HepG2 (cell line): ENCODE measurements around the gene VAMP5. TPM values are rescaled to one million over a fixed set of nuclear protein-coding genes. Genes with fewer than 3 reads are reported as not detected.
A peak's percentile ranks its signal among the peaks of the same experiment; 100 is the strongest.

Experiments used
- ASH2L ChIP-seq: fragments of 300-600, 200-600 bp; sonication (generic); IDR thresholded peaks from 2 replicates; pipeline ENCODE4 v1.7.0; 2017; ENCODE audit warnings: low read depth, mild to moderate bottlenecking, moderate library complexity, mixed read lengths, low read length; ENCODE audit not compliant: insufficient read length
- GRHL1 ChIP-seq: sonication (generic); formaldehyde crosslinking; conservative IDR thresholded peaks from 2 replicates; pipeline ENCODE4 v1.8.0; 2022; ENCODE audit warnings: missing genetic modification reagents
- KMT2B ChIP-seq: IDR thresholded peaks from 2 replicates; pipeline ENCODE4 v1.6.1; 2016; ENCODE audit warnings: missing genetic modification reagents, missing compliant biosample characterization
- MLLT10 ChIP-seq: sonication (generic); formaldehyde crosslinking; IDR thresholded peaks from 2 replicates; pipeline ENCODE4 v1.4.0; 2020; ENCODE audit warnings: missing genetic modification reagents
- PBX3 ChIP-seq: sonication (generic); formaldehyde crosslinking; IDR thresholded peaks from 2 replicates; pipeline ENCODE4 v1.8.1; 2023; ENCODE audit warnings: missing genetic modification reagents, inconsistent platforms, borderline replicate concordance
- SIX4 ChIP-seq: sonication (generic); formaldehyde crosslinking; IDR thresholded peaks from 2 replicates; pipeline ENCODE4 v1.4.0; 2020; ENCODE audit warnings: missing genetic modification reagents
- SNAPC4 ChIP-seq: sonication (generic); formaldehyde crosslinking; IDR thresholded peaks from 2 replicates; pipeline ENCODE4 v1.4.0; 2020; ENCODE audit warnings: mild to moderate bottlenecking, missing genetic modification reagents
- TFE3 ChIP-seq: IDR thresholded peaks from 2 replicates; pipeline ENCODE4 v1.6.1; 2016
- ZNF33B ChIP-seq: sonication (generic); formaldehyde crosslinking; IDR thresholded peaks from 2 replicates; pipeline ENCODE4 v1.5.1; 2020; ENCODE audit warnings: mild to moderate bottlenecking, missing genetic modification reagents
- ZNF496 ChIP-seq: sonication (generic); formaldehyde crosslinking; IDR thresholded peaks from 2 replicates; pipeline ENCODE4 v1.8.1; 2023; ENCODE audit warnings: mild to moderate bottlenecking, moderate library complexity, missing genetic modification reagents; ENCODE audit not compliant: insufficient replicate concordance
- ZNF607 ChIP-seq: sonication (generic); formaldehyde crosslinking; IDR thresholded peaks from 2 replicates; pipeline ENCODE4 v1.5.1; 2020; ENCODE audit warnings: missing genetic modification reagents, mild to moderate bottlenecking, borderline replicate concordance
- ZXDC ChIP-seq: sonication (generic); formaldehyde crosslinking; IDR thresholded peaks from 2 replicates; pipeline ENCODE4 v1.5.0; 2020; ENCODE audit warnings: mild to moderate bottlenecking, missing genetic modification reagents
- polyA plus RNA-seq, 8 experiments: library from polyadenylated mRNA; depleted of rRNA in 3 of 8; stranded (reverse) in 7 of 8; unstranded in 1 of 8; fragments of >200 nt; fragmentation: Illumina TruSeq in 4 of 8; extraction: Trizol in 4 of 8; gene quantifications; 2 replicates each; pipeline versions ENCODE4 v1.2.1 to v1.2.3, GENCODE V29; 2011 to 2016; ENCODE audit warnings: low read depth in 4 of 8, missing spikeins in 1 of 8, mixed read lengths in 1 of 8; ENCODE audit not compliant: insufficient read depth in 1 of 8
- total RNA-seq, 5 experiments: library from RNA; depleted of rRNA; stranded (reverse); fragments of >200 nt; fragmentation: Illumina TruSeq; extraction: Trizol; gene quantifications; 2 replicates each; pipeline ENCODE4 v1.2.3, GENCODE V29; 2016; ENCODE audit warnings: low read depth in 1 of 5

The VAMP5 gene
- total and polyA plus RNA-seq, 2 of the 13 experiments (the other 11 are each of a cell fraction or from before 2014, with no cell fraction given), result 7.2 to 56.7 TPM

- TF ChIP-seq SNAPC4 (CRISPR knock-in tag), result peak; percentile 88; the same call in 1 of the 2 replicates
- TF ChIP-seq GRHL1 (CRISPR knock-in tag), result no peak
- no peak for TF ChIP-seq MLLT10 (CRISPR knock-in tag)
- no peak; the same call in 1 of the 2 replicates for TF ChIP-seq ZNF607
- TF ChIP-seq ASH2L, result peak; percentile 71
- TF ChIP-seq PBX3 (CRISPR knock-in tag), result no peak; the same call in 1 of the 2 replicates
- TF ChIP-seq ZNF496, result no peak
- peak; percentile 23; the same call in 1 of the 2 replicates for TF ChIP-seq KMT2B (CRISPR knock-in tag)
- peak; percentile 3 for TF ChIP-seq ZNF33B (CRISPR knock-in tag)
- TF ChIP-seq ZXDC (CRISPR knock-in tag), result peak; percentile 60
- TF ChIP-seq TFE3 (CRISPR knock-in tag), result peak; percentile 62
- TF ChIP-seq SIX4, result peak; percentile 78
Measured at GRCh38 chr2:85538507-85539360, 45.5 kb upstream of the VAMP5 start, which contains the start of gene MAT2A (continued).
